Stimulated activated CD8-positive, alpha-beta memory T cell treated with anti-CD3 and anti-CD28 coated beads, Interleukin-12 subunit alpha, Interleukin-12 subunit beta, amount 100 ng/mL, for 1 hour (primary cell): ENCODE results near the gene FYTTD1.

ENCODE experiments used
- DNase-seq: peaks from one replicate; pipeline ENCODE4 v3.0.0-alpha.2; 2020; ENCODE audit warnings: low read depth

The FYTTD1 gene

GRCh38 chr3:197737319-197737649, 12.4 kb upstream of the FYTTD1 start:
- no peak for DNase-seq

GRCh38 chr3:197737749-197738462, 11.8 kb upstream of the FYTTD1 start:
- no peak for DNase-seq

- DNase-seq = no peak
Observed at GRCh38 chr3:197742787-197743186, 6.9 kb upstream of the FYTTD1 start.

DNA sequence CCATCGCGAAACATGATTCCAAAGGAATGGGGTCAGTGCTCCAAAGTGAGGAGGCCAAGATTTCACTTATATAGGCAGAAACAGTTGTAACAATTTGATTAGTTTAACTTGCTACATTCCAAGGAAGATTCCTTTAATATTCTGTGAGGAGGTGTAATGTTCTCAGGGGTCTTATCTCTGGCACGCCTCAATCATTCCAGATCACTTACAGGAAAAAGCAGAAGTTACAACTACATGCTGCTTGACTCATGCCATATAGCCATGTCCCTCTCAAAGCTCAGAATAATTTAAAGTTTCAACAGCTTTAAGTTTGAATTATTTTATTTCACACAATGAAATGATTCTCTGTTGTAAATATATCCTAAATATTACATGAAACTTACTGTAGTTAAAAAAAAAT, 3.5 kb upstream of the FYTTD1 start:
- no peak for DNase-seq

DNA sequence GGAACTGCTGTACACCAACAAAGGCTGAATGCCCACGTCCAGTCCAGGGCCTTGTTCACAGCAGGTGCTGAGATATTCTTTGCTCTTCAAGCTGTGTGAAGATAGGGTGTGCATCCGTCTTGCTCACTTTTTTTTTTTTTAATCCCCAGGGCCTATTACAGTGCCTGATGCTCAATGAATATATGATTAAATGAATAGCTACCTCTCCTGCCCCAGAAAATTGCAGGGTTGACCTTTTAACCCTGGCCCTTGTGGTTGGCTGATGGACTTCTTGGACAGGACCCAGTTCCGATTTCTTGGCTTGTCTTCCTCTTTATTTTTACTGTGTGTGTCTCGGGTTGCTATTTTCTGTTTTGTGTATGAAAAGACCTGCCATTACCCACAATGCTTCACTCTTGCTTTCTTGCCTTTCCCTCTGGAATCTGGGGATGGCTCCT, 2.9 kb upstream of the FYTTD1 start:
- no peak for DNase-seq

DNA sequence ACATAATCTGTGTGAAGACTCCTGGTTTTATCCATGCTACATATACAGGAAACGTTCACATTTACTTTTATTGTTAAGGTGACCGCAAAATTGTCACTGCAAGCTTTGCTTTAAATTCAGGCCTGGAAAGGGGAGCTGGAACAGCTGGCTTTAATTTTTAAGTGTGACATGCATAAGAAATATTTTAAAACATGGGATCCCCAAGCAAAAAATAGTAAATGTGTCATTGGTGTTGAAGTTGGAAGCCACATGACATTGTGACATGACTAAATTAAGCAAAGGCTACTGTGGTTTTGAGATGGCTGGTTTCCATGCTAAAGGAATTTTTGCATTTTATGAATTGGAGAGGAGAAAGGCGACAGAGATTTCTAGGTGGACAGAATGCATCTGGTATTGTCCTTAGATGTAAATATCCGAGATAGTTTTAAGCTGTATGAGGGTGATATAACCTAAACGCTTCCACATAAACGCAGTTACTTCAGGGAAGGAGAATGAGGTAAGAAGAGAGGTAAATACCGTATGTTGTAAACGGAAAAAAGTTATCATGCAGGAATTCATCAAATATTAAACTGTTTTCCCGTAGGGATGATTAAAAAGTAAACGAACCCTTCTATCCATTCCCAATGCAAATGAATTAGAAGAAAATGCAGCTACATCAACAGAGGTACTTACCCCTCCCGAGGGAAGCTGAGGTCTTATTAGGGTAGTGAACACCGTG, 927 bp upstream of the FYTTD1 start:
- DNase-seq = no peak

GRCh38 chr3:197749315-197749600, 425 bp upstream of the FYTTD1 start:
- peak; percentile 31 for DNase-seq

GRCh38 chr3:197750396-197750831, 731 bp downstream of the FYTTD1 start:
- DNase-seq = no peak

GRCh38 chr3:197750858-197751737, 1.4 kb downstream of the FYTTD1 start:
- no peak for DNase-seq

- no peak for DNase-seq
Observed at GRCh38 chr3:197752107-197752506, 2.4 kb downstream of the FYTTD1 start.

GRCh38 chr3:197753263-197753662, 3.6 kb downstream of the FYTTD1 start:
- DNase-seq = no peak

GRCh38 chr3:197756704-197757103, 7.0 kb downstream of the FYTTD1 start:
- DNase-seq = no peak

DNA sequence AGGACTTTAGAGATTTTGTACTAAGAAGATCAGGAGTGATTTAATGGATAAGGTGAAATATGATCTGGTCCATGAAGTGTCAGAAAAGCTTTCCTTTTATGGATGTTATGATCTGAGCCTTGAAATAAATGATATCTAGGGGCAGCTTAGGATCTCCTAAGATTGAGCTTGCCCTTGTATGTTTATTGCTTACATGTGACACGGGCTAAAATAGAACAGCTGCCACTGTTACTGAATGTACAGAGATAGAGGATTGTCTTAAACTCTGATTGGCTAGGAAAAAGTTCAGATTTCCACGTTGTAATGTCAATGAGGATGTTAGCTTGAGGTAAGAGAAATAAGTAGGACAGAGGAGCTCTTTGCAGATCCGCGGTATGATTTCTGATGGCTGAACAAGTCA, 8.8 kb downstream of the FYTTD1 start:
- no peak for DNase-seq

- DNase-seq = no peak
Observed at GRCh38 chr3:197761784-197762183, 12.1 kb downstream of the FYTTD1 start.

DNA sequence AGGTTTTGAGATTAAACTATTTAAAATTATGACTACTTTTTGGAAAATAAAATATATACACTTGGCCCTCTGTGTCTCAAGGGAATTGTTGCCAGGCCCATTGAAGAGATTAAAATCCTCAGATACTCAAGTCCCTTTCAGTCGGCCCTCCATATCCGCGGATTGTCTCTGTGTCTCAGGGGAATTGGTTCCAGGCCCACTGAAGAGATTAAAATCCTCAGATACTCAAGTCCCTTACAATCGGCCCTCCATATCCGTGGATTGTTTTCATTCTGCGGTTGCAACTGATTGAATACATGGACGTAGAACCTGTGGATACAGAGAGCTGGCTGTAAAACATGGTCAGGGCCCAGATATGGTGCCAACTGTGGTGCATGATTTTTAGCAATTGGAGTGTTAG, 25.6 kb downstream of the FYTTD1 start:
- DNase-seq = no peak

DNA sequence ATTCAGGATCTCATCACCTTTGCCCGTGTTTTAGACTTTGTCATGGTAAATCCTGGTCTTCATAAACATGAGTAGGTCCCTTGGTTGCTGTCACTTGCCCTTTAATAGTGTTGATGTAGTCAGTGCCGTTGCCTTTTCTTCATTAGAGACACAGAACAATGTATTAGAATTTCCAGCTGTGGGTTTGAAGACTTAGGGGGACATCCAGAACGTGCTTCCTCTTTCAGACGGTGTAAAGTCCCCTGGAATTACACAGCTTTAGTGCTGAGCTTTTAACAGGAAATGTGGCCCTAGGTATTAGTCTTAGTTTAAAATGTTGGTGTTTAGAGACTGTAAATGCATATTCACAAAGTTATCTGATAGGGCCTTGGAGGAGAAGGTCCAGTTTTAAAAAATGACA, 32.5 kb downstream of the FYTTD1 start:
- no peak for DNase-seq

DNA sequence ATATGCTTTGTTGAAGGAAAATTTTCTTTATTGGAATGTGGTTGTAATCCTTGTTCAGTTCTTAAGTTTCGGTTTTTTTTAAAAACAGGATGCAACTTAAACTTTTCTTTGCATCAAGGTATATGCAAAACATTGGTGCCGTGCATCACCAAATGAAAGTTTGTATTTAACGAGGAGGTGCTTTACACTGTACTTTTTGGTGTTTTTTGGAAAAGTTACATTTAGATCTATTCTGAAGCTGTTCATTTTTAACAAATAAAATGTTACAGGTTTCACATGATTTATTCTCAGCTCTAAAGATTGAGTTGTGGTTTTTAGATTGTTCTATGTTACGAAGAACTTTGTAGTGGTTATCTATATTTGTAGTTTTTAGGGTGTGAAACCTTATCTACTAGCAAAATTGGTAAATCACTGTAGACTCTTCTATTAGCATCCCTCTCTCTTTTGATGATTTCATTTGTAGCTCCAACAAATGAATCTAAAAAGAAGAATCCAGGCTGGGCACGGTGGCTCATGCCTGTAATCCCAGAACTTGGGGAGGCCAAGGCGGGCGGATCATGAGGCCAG, 34.4 kb downstream of the FYTTD1 start:
- no peak for DNase-seq

- no peak for DNase-seq
Observed at GRCh38 chr3:197787412-197787811, 37.7 kb downstream of the FYTTD1 start.

DNA sequence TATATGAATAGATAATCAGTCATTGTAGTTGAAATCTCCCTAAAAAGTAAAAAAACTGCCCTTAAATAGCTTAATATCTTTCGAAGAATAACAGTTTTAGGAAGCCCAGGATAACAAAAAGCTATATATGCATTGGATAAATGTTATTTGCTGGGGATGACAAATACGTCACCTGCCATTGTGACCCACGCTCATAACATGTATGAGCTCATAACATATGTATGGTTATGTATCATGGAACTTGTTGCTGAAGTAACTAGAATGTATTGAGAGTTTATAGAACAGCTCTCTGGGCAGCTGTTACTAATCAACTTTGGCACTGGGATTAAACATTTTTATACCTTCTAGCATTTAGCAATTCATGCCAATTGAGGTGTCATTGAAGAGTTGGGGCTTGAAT, 39.6 kb downstream of the FYTTD1 start:
- DNase-seq = no peak

DNA sequence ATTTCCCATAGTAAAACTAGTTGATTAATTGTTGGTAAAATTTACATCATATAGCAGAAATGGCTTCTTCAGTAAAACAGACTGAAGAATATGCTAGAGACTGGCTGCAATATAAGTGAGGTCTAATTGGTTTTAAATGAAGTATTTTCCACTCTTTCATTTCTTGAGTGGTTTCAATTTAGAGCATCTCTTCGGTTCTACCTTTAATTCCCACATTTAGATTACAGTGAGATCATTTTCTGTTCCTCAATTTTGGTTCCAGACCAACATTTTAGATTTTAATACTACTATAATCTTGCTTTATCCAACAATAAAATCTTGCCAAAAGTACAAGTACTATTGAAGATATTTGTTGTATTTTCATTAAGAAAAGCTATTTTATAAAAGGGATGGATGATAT, 40.4 kb downstream of the FYTTD1 start:
- no peak for DNase-seq

- DNase-seq = peak; percentile 71
Observed at GRCh38 chr3:197791113-197791891, 41.6 kb downstream of the FYTTD1 start, which contains the start of gene LRCH3. Gene LRCH3 (plus strand): TSS chr3:197791254. CDS start chr3:197791279, 25 bp downstream.
